CD4-positive, alpha-beta T cell treated with Interferon alpha-2 for 1 hour (primary cell): ENCODE results near the gene SH2D6.
"Not testable (repeated sequence)": the region's sequence is repeated elsewhere in the genome, so short reads cannot be mapped to it uniquely, and the experiment has no call there.

Experiments used
- DNase-seq, 2 donors: peaks; one replicate each; pipeline ENCODE4 v3.0.0-alpha.2; 2020 to 2022

Gene SH2D6

GRCh38 chr2:85418132-85419008 lies at the start of gene SH2D6:
TSS of gene SH2D6 (plus strand) at chr2:85418714. CDS start at chr2:85429466, 10,752 bp downstream.
- DNase-seq, result peak; percentile 78 to 88

- no peak for DNase-seq
Measured at GRCh38 chr2:85368921-85369320, 49.6 kb upstream of the SH2D6 start.

GRCh38 chr2:85369500-85369899 lies 49.0 kb upstream of the SH2D6 start:
- no peak for DNase-seq

- no peak for DNase-seq
Measured at GRCh38 chr2:85371045-85371444, 47.5 kb upstream of the SH2D6 start.

GRCh38 chr2:85376291-85377065 lies 42.0 kb upstream of the SH2D6 start:
- DNase-seq, result no peak

- DNase-seq, result no peak
Measured at GRCh38 chr2:85377083-85377482, 41.4 kb upstream of the SH2D6 start.

GRCh38 chr2:85378257-85378656 lies 40.3 kb upstream of the SH2D6 start:
- DNase-seq, result no peak

GRCh38 chr2:85380048-85380447 lies 38.5 kb upstream of the SH2D6 start:
- no peak for DNase-seq

GRCh38 chr2:85383151-85383550 lies 35.4 kb upstream of the SH2D6 start:
- not testable (repeated sequence) for DNase-seq

GRCh38 chr2:85383850-85384249 lies 34.7 kb upstream of the SH2D6 start:
- no peak for DNase-seq

GRCh38 chr2:85385746-85386145 lies 32.8 kb upstream of the SH2D6 start:
- no peak for DNase-seq

- no peak for DNase-seq
Measured at GRCh38 chr2:85387754-85388153, 30.8 kb upstream of the SH2D6 start.

GRCh38 chr2:85388878-85389538 lies 29.5 kb upstream of the SH2D6 start:
- DNase-seq, result no peak

GRCh38 chr2:85390941-85391669 lies 27.4 kb upstream of the SH2D6 start:
- peak; percentile 67 to 73 for DNase-seq

- DNase-seq, result no peak
Measured at GRCh38 chr2:85393836-85394235, 24.7 kb upstream of the SH2D6 start.

GRCh38 chr2:85394261-85394681 lies 24.2 kb upstream of the SH2D6 start:
- DNase-seq, result no peak

- DNase-seq, result no peak
Measured at GRCh38 chr2:85394976-85395375, 23.5 kb upstream of the SH2D6 start.

- no peak for DNase-seq
Measured at GRCh38 chr2:85395912-85396475, 22.5 kb upstream of the SH2D6 start.

GRCh38 chr2:85396531-85397470 lies 21.7 kb upstream of the SH2D6 start:
- no peak for DNase-seq

- DNase-seq, result no peak
Measured at GRCh38 chr2:85397925-85398331, 20.6 kb upstream of the SH2D6 start.
